Stimulated activated CD4-positive, alpha-beta T cell treated with anti-CD3 and anti-CD28 coated beads, Interleukin-4, amount 100 ng/mL, for 48 hours (primary cell): Measurements from ENCODE around the gene ZNF688.
A peak's percentile ranks its signal among the peaks of the same experiment; 100 is the strongest.
"Not testable (repeated sequence)": the region's sequence is repeated elsewhere in the genome, so short reads cannot be mapped to it uniquely, and the experiment has no call there.

Source experiments
- DNase-seq, 2 donors: peaks; one replicate each; pipeline ENCODE4 v3.0.0-alpha.2; 2020; ENCODE audit warnings: low read depth in 2 of 2

The ZNF688 gene

DNA sequence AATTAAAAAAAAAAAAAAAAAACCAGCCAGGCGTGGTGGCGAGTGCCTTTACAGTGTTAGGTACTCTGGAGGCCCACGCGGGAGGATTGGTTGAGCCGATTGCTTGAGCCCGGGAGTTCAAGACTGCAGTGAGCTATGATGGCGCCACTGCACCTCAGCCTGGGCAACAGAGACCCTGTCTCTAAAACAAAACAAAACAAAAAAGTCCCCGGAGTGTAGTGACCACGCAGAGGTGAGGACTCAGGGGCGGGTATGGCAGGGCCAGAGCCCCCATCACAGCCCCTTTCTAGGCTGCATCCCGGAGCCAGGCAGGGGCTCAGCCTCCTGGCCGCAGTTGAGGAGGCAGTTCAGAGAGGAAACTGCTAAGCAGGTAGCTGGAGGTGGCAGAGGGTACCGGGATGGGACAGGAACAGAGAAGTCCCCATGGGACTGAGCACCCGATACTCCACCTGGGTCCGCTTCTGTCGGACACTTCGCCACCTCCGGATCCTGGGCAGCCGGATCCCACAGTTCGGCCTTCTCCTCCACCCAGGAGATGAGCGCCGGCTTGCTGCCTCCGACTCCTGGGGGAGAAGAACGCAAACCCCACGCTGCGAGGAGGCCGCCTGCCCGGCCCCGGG lies 37.7 kb downstream of the ZNF688 start:
- no peak for DNase-seq

DNA sequence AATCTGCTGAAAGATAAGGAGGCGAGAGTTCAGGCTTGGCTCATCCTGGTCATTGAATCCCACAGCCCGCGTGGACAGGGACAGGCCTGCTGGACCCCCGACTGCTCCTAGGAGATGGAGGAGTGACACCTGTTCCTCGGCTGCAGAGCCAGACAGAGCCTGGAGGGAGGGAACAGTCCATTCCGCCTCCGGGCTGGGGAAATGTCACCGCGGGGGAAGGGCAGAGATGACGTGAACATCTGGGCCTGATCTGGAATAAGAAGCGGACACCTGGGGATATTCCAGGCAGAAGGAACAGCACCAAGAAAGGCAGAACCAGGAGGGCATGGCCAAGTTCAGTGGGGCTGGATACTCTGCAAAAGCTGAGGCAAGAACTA lies 38.4 kb downstream of the ZNF688 start:
- no peak for DNase-seq

DNA sequence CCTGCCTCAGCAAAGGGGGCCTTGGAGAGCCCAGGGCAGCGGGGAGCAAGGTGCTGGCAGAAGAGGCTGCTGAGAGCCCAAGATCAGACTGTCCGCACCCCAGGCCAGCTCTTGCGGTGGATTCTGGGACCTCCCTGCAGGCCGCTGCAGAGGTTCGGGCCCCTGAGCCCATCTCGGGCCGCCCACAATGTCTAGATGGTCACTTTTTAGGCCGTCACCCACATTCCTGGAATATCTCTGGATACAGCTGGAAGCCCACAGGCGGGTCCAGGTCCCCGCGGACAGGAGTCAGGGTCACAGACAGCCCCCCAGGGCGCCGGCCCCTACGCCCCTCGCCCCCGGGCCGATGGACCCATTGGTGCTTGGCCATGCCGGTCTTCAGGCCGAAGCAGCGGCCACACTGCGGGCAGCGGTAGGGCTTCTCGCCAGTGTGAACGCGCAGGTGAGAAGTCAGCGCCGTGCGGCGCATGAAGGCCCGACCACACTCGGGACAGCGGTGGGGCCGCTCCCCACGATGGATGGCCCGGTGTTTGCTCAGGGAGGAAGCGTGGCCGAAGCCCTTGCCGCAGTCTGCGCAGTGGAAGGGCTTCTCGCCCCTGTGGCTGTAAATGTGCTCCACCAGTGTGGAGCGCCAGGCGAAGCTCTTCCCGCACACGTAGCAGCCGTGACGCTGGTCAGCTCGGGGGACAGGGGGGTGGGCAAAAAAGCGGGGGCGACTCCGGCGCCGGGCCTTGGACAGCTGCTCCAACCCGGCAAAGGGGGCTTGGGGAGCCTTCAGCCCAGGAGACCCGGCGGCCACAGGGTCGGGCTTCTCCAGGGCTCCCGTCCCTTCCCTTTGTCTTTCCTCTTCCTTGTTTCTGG lies 39.0 kb downstream of the ZNF688 start:
- DNase-seq: no peak

DNA sequence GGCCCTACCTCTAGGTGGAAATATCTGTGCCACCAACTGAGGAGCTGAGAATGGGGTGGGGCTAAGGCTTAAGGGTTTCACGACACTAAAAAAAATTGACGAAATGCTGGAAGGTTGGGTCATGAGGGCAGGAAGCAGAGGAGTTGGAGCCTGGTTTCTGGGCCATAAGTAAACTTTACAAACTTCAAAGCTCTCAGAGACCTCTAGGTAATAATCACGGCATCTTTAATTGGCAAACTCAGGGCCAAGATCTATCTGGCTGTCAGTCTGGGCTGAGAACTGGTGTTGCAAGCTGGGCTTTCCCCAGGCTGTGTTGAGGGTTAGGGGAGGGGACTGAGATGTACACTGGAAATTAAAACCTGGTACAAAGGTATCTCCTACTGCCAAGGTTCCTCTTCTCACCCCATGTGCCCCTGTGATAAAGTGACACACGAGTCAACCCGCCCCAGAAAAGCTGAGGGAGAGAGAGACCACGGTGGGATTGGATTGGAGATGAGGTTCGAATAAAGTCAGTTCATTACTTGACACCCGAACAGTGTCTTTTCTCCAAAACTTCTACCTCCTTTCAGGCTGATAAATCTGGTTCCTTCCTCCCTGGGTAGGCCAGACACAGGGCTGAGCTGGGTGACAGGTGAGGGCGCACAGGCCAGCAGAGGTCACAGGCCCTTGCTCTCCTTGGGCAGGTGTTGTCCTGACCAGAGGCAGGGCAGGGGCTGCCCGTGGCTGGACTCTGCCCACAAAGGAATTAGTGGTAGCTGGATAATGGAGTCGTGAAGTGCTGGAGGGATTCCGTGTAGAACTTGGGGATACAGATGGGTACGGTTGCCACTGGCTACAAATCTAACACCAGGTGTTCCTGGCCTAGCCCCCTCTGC lies 41.1 kb downstream of the ZNF688 start:
- DNase-seq: no peak

DNA sequence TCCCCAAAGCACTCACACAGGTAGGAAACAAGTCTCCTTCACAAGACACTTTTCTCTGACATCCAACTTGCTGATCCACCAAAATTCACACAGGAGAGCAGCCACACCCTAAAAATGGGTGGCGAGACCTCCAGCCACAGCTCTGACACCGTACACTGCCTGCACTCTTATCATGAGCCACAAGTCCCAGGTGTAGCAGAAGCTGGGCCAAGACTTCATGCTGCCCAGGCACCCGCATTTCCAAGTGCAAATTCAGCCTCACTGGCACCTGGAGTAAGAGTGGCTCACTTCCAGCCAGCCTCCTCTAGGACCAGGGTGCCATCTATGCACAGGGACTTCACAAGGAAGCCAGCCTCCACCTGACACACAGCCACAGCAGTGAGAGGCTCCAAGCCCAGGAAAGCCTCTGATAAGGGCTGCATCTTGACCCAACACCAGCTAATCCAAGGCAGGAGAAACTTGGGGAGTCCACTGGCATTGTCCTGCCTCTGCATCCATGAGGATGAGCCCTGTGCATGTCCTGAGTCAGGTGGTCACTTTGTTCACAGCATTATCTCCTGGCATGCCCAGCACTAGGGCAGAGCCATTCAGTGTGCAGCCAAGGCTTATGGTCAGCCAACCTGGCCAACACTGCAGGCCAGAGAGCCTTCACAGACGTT lies 42.6 kb downstream of the ZNF688 start:
- no peak for DNase-seq

DNA sequence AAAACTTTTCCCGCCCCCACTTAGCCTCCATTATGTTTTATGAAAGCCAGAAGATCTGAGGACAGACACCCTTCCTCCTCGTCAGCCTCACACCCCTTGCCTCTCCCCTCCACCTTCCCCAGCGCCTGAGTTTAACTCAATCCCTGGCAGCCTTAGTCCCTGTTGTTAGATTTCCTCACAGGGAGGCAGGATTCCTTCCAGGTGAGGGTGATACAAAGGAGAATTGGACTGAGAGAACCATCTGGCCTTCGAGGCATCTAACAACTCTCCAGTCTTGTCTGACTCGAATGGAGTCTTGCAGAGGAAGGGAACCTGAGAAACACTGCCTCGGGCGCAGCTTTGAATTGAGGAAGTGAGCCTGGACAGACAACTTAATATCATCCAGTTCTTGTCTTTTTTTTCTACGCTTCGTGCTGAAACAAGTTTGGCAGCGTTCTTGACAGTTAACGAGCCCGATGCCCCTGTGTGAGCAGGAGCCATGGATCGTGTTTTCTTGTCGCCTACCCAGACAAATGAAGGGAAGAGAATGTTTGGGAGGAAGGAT lies 43.8 kb downstream of the ZNF688 start:
- DNase-seq: no peak

DNA sequence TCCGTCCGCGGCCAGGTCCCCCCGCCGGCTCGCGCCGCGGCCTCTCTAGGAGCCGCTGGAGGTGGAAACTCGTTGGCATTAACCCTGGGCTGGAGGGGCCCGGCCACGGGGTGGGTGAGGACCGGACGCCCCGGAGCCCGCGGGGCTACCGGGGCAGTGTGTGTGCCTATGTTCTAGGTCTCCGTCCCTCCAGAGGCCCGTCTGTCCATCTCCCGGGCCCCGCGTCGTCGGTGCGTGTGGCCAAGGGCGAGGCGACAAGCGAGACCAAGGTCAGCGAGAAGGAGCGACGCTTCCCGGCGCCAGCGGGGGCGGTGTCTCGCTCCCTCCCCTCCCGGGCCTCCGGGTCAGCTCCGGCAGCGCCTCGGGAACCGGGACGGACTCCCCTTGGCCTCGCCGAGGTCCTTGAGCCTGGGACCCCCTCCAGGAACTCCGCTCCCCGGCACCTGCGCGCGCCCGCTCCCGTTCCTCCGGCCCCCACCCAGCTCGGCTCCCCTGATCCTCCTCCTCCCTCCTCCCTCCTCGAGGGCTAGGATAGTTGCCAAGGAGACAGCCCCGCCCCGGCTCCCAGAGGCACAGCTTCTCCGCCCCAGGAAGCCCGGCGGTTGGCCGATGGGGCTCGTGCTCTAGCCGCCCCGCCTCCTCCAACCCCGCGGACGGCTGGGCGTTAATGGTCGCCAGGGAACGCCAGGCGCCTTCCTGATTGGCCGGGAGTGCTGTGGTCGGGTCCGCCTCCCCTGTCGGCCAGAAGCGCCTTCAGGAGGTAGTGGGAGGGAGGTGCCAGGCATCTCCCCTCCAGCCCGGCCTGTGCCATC lies 44.5 kb downstream of the ZNF688 start:
- DNase-seq: peak; percentile 94 to 96

DNA sequence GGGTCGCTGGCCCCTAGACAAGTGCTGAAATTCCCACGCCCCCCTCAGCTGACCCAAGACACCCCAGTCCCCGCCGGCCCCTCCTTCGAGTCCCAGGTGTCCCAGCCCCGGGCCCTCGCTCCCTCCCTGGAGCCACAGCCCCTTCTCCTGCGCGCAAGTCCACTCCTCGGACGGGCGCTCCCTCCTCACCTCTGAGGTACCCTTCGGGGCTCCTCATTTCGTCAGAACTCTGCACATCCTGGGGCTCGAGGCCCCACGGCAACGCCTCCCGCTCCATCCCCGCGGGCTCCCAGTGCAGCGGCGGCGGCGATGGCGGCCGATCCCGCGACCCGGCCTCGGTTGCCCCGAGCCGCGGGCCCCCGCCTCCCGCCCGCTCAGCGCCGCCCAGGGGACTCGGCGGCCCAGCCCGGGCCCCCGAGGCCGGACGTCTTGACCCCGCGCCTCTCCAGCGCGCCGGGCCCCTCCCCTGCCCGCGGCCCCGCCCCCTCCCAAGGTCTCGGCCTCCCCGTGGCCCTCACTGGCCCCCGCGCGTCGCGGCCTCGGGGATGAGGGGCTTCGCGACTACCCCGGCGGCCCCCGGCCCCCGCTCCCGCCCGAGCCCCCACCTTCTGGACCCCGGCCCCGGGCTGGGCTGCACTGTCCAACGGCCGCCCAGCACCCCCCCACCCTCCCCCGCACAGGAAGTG lies 45.2 kb downstream of the ZNF688 start, which contains the start of gene ZNF768:
Gene ZNF768, minus strand, starts transcription at position 430 of the 686 bp plus-strand sequence. Its CDS starts 153 bp downstream, at position 277.
- DNase-seq: peak in 1 of 2 donors; percentile 22

DNA sequence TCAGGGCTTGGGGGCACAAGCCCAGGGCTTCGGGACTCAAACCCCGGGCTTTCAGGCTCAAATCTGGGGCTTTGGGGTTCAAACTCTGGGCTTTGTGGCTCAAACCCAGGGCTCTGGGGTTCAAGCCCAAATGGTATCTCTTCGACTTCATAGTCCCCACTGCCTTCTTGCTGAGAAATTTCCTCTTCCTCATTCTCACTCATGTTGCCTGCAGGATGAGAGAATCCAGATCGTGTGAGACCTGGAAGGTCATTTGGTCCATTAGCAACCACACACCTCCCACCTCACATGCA lies 45.7 kb downstream of the ZNF688 start:
- no peak for DNase-seq

DNA sequence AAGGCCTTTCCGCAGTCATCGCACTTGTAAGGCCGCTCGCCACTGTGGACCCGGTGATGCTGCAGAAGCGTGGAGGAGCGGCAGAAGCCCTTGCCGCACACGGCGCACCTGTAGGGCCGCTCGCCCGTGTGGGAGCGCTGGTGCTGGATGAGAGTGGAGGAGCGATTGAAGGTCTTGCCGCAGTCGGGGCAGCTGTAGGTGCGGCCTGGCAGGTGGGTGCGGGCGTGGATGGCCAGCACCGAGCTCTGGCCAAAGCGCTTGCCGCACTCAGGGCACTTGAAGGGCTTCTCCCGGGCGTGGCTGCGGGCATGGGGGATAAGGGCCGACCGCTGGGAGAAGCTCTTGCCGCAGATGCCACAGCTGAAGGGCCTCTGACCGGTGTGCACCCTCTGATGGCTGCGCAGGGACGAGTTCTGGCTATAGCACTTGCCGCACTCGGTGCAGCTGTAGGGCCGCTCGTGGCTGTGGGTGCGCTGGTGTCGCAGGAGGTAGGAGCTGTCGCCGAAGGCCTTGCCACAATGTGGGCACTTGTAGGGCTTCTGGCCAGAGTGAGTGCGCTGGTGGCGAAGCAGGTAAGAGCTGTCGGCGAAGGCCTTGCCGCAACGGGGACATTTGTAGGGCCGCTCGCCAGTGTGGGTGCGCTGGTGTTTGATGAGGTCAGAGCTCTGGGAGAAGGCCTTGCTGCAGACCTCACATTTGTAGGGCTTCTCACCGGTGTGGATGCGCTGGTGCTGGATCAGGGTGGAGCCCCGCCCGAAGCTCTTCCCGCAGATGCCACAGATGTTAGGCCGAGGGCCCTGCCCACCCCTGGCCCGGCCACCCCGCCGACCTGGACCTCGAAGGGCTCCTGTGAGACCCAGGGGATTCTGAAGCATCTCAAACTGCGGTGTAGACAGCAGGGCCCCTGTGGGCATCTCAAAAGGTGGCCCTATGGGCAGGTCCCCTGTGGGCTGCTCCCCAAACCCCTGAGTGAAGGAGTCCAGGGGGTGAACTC lies 46.6 kb downstream of the ZNF688 start:
- no peak for DNase-seq

DNA sequence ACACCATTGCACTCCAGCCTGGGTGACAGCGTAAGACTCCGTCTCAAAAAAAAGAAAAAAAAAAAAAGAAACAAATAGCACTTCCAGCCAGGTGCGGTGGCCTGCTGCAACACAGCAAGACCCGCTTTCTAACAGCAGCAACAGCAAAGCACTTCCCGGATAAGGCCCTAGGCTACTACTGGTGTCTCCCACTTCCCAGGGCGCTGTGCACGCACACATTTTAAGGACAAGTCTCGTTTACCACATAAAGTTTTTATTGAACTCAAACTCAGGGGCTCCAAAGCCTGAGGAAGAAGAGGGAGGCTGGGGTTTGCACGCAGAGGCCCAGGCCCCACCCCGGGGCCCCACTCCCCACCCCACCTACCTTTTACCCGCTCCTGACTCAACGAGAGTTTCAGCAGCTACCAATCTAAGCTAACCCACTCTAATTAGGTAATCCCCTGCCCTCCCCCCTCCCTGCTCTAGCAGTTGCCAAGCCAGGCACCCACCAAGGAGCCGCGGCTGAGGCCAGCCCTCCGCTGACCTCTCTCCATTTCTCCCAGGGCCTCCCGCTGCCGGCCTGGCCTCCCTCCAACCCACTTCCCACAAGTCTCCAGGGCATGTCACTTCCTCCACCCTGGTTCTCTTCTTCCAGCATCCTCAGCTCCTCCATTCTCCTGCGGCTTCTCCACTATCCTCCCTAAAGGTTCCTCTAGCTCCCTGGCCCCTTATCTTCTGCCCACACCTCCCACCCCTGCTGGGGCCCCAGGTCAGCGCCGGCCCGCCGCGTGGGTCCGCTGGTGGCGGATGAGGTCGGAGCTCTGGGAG lies 47.5 kb downstream of the ZNF688 start:
- no peak for DNase-seq

DNA sequence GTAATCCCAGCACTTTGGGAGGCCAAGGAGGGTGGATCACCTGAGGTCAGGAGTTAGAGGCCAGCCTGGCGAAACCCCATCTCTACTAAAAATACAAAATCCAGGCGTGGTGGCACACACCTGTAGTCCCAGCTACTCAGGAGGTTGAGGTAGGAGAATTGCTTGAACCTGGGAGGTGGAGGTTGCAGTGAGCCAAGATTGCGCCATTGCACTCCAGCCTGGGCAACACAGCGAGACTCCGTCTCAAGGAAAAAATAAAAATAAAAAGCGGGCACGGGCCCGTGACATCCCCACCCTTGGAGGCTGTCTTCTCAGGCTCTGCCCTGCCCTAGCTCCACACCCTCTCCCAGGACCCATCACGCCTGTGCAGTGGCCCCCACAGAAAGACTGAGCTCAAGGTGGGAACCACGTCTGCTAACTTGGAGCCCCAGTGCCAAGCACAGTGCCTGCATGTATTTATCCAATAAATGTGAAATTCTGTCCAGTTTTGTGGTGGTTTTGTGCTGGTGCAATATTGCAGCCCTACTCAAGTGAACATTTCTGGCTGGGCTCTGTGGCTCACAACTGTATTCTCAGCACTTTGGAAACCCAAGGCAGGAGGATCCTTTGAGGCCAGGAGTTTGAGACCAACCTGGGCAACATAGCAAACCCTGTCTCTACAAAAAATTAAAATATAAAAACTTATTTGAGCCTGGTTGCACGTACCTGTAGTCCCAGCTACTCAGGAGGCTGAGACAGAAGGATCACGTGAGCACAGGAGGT lies 48.6 kb downstream of the ZNF688 start:
- DNase-seq: not testable (repeated sequence)

DNA sequence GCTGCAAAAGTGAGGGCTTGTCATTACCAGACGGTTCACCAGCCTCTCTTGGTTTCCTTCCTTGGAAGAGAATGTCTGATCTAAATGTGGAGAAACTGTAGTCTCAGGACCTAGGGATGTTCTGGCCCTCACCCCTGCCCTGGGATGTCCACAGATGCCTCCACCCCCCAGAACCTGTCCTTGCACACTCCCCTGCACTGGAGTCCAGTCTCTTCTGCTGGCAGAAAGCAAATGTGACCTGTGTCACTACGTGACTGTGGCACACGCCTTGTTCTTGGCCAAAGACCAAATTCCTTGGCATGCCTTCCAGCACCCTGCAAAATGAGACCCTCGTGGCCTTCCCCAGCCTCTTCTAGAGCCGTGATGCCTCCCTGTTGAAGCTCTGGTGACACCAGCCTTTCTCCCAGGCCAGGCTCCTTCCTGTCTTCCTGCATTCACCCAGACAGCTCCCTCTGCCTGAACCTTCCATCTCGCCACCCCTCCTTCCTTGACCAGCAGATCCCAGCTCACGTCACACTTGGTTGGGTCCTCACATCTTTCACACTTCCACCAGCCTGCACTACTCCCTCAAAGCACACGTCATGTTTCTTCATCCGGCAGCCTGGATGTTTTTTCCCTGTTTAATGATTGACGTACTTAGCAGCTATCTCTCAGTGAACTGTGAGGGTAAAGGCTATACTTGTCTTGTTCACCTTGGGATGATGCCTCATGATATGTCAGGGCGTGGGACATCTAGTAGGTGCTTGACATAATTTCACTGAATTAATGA lies 49.5 kb downstream of the ZNF688 start:
- DNase-seq: no peak

DNA sequence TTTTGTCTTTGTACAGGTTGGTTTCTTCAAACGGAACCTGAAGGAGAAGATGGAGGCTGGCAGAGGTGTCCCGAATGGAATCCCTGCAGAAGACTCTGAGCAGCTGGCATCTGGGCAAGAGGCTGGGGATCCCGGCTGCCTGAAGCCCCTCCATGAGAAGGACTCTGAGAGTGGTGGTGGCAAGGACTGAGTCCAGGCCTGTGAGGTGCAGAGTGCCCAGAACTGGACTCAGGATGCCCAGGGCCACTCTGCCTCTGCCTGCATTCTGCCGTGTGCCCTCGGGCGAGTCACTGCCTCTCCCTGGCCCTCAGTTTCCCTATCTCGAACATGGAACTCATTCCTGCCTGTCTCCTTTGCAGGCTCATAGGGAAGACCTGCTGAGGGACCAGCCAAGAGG lies 50.0 kb downstream of the ZNF688 start:
- no peak for DNase-seq
